K562 (cell line): ENCODE results near the gene SYNJ2. TPM values are rescaled to one million over a fixed set of nuclear protein-coding genes. Genes with fewer than 3 reads are reported as not detected.

ENCODE experiments used
- ARHGAP35 ChIP-seq: fragments of 450-650 bp; IDR thresholded peaks from 2 replicates; pipeline ENCODE4 v1.6.1; 2018; ENCODE audit not compliant: partially characterized antibody
- ELF2 ChIP-seq: fragments of 250-450 bp; sonication (Bioruptor Pico); IDR thresholded peaks from 2 replicates; pipeline ENCODE4 v1.5.0; 2021; ENCODE audit warnings: mild to moderate bottlenecking
- GABPB1 ChIP-seq: sonication (generic); formaldehyde crosslinking; IDR thresholded peaks from 2 replicates; pipeline ENCODE4 v1.8.0; 2022; ENCODE audit warnings: mild to moderate bottlenecking, missing genetic modification reagents
- MGA ChIP-seq: fragments of 450-650 bp; IDR thresholded peaks from 2 replicates; pipeline ENCODE4 v1.6.1; 2016; ENCODE audit warnings: mild to moderate bottlenecking, moderate library complexity
- MITF ChIP-seq: IDR thresholded peaks from 2 replicates; pipeline ENCODE4 v1.6.1; 2014; ENCODE audit warnings: antibody characterized with exemption
- POU5F1 ChIP-seq: fragments of 150-350 bp; IDR thresholded peaks from 2 replicates; pipeline ENCODE4 v1.6.1; 2014; ENCODE audit warnings: borderline replicate concordance, low read length, low read depth, mild to moderate bottlenecking; ENCODE audit not compliant: partially characterized antibody
- ZFP91 ChIP-seq: sonication (generic); formaldehyde crosslinking; IDR thresholded peaks from 2 replicates; pipeline ENCODE4 v1.8.0; 2022; ENCODE audit warnings: mild to moderate bottlenecking, missing genetic modification reagents
- ZHX1 ChIP-seq: fragments of 150-350 bp; conservative IDR thresholded peaks from 2 replicates; pipeline ENCODE4 v1.6.1; 2014; ENCODE audit warnings: low read length
- ZNF444 ChIP-seq: fragments of 250-450 bp; sonication (Bioruptor Pico); IDR thresholded peaks from 2 replicates; pipeline ENCODE4 v1.4.0; 2020; ENCODE audit warnings: mild to moderate bottlenecking, moderate library complexity
- polyA plus RNA-seq, 8 experiments: library from polyadenylated mRNA; depleted of rRNA in 4 of 8; stranded (reverse) in 5 of 8; unstranded in 3 of 8; fragments of >200 nt; fragmentation: Nextera tagmentation in 2 of 8; fragmentation: Illumina TruSeq in 1 of 8; extraction: Ambion mirVana in 2 of 8; extraction: Trizol in 1 of 8; gene quantifications; 2 replicates each; pipeline versions ENCODE4 v1.2.1 to v1.2.3, GENCODE V29; 2011 to 2014; ENCODE audit warnings: inconsistent platforms in 1 of 8, missing spikeins in 1 of 8
- total RNA-seq, 7 experiments: library from RNA; depleted of rRNA in 6 of 7; stranded (reverse); fragments of >200 nt in 6 of 7; fragmentation: Illumina TruSeq in 2 of 7; extraction: Trizol in 2 of 7; gene quantifications; 2 replicates each; pipeline versions ENCODE4 v1.2.1 to v1.2.3, GENCODE V29; 2011 to 2021; ENCODE audit warnings: low replicate concordance in 1 of 7

SYNJ2 gene
- total and polyA plus RNA-seq, 9 of the 15 experiments (the other 6 are each of a cell fraction or from before 2014, with no cell fraction given), result 3.0 to 27.7 (median 17.8) TPM

GRCh38 chr6:158003910-158004700 lies 22.4 kb downstream of the SYNJ2 start (continued):
- TF ChIP-seq MGA, result no peak
- TF ChIP-seq POU5F1, result no peak
- TF ChIP-seq ZFP91, result no peak
- 0 out of 2 replicates have a peak, but pooled peaks have one; percentile 22 for TF ChIP-seq GABPB1 (CRISPR knock-in tag)
- TF ChIP-seq MITF, result no peak
- TF ChIP-seq ARHGAP35, result no peak
- peak; percentile 96 for TF ChIP-seq ZNF444
- TF ChIP-seq ZHX1, result no peak
- peak; percentile 92 for TF ChIP-seq ELF2 (CRISPR knock-in tag)
